ENCODE measurements around the gene NDUFS6.

Gene NDUFS6

GRCh38 chr5:1856596-1857255 lies 55.5 kb downstream of the NDUFS6 start:
- no peak for DNase-seq

- no peak for DNase-seq
Measured at GRCh38 chr5:1857256-1857600, 56.0 kb downstream of the NDUFS6 start.

GRCh38 chr5:1858436-1858835 lies 57.2 kb downstream of the NDUFS6 start:
- no peak for DNase-seq

- no peak for DNase-seq
Measured at GRCh38 chr5:1859099-1859498, 57.9 kb downstream of the NDUFS6 start.

- DNase-seq: no peak
Measured at GRCh38 chr5:1860021-1860610, 58.9 kb downstream of the NDUFS6 start.

- no peak for DNase-seq
Measured at GRCh38 chr5:1860949-1861348, 59.7 kb downstream of the NDUFS6 start.

- DNase-seq: no peak
Measured at GRCh38 chr5:1864896-1865440, 63.8 kb downstream of the NDUFS6 start.

GRCh38 chr5:1865486-1865885 lies 64.3 kb downstream of the NDUFS6 start:
- no peak for DNase-seq
